Measurements from ENCODE around the gene ZNF519. TPM values are rescaled to one million over a fixed set of nuclear protein-coding genes. Genes with fewer than 3 reads are reported as not detected.

The ZNF519 gene
- total RNA-seq, 1 donor from 2014 or later: 5.2 TPM

- Mint-ChIP-seq H3K36me3 (ENCODE audit: unreplicated experiment) (peaks cover 26% of the 10 kb centered on the region), H3K27me3 (ENCODE audit: unreplicated experiment) (no peaks in the 10 kb centered on the region), H3K9me3 (ENCODE audit: unreplicated experiment) (peaks cover 46% of the 10 kb centered on the region), H3K4me1 (ENCODE audit: unreplicated experiment) (no peaks in the 10 kb centered on the region), H3K27ac (ENCODE audit: unreplicated experiment) (no peak overlapping the region), H3K4me3 (ENCODE audit: unreplicated experiment) (no peak overlapping the region)
- TF ChIP-seq CTCF (IDR thresholded peaks at IDR 0.05): no peak
- DNase-seq (ENCODE audit: extremely low spot score, unreplicated experiment): no peak
Measured at GRCh38 chr18:14104906-14105748, 27.1 kb downstream of the ZNF519 start.

GRCh38 chr18:14104201-14104600, 28.0 kb downstream of the ZNF519 start:
- Mint-ChIP-seq H3K9me3 (ENCODE audit: unreplicated experiment) (peaks cover 46% of the 10 kb centered on the region), H3K27me3 (ENCODE audit: unreplicated experiment) (no peaks in the 10 kb centered on the region)

GRCh38 chr18:14100503-14101286, 31.5 kb downstream of the ZNF519 start:
- no peaks in the 10 kb centered on the region for H3K27me3 Mint-ChIP-seq (ENCODE audit: unreplicated experiment)
- peaks cover 15% of the 10 kb centered on the region for H3K36me3 Mint-ChIP-seq (ENCODE audit: unreplicated experiment)
- no peak for DNase-seq (ENCODE audit: extremely low spot score, unreplicated experiment)
- TF ChIP-seq CTCF (IDR thresholded peaks at IDR 0.05): no peak
- no peak overlapping the region for H3K27ac Mint-ChIP-seq (ENCODE audit: unreplicated experiment)
- peaks cover 48% of the 10 kb centered on the region for H3K9me3 Mint-ChIP-seq (ENCODE audit: unreplicated experiment)
- H3K4me1 Mint-ChIP-seq (ENCODE audit: unreplicated experiment): no peaks in the 10 kb centered on the region
- no peak overlapping the region for H3K4me3 Mint-ChIP-seq (ENCODE audit: unreplicated experiment)

More at GRCh38 chr18:14104201-14104600, 28.0 kb downstream of the ZNF519 start:
- Mint-ChIP-seq H3K27ac (ENCODE audit: unreplicated experiment) (no peak overlapping the region), H3K4me1 (ENCODE audit: unreplicated experiment) (no peaks in the 10 kb centered on the region), H3K4me3 (ENCODE audit: unreplicated experiment) (no peak overlapping the region), H3K36me3 (ENCODE audit: unreplicated experiment) (peaks cover 25% of the 10 kb centered on the region)
- no peak for DNase-seq (ENCODE audit: extremely low spot score, unreplicated experiment)
- no peak for TF ChIP-seq CTCF (IDR thresholded peaks at IDR 0.05)

- no peak for DNase-seq (ENCODE audit: extremely low spot score, unreplicated experiment)
- Mint-ChIP-seq H3K9me3 (ENCODE audit: unreplicated experiment) (peaks cover 31% of the 10 kb centered on the region), H3K4me3 (ENCODE audit: unreplicated experiment) (no peak overlapping the region), H3K4me1 (ENCODE audit: unreplicated experiment) (no peaks in the 10 kb centered on the region), H3K27ac (ENCODE audit: unreplicated experiment) (no peak overlapping the region), H3K36me3 (ENCODE audit: unreplicated experiment) (peaks cover 7% of the 10 kb centered on the region), H3K27me3 (ENCODE audit: unreplicated experiment) (no peaks in the 10 kb centered on the region)
- no peak for TF ChIP-seq CTCF (IDR thresholded peaks at IDR 0.05)
Measured at GRCh38 chr18:14098428-14098827, 33.8 kb downstream of the ZNF519 start.

GRCh38 chr18:14097761-14098160, 34.5 kb downstream of the ZNF519 start:
- no peaks in the 10 kb centered on the region for H3K4me1 Mint-ChIP-seq (ENCODE audit: unreplicated experiment)
- no peak overlapping the region for H3K4me3 Mint-ChIP-seq (ENCODE audit: unreplicated experiment)
- DNase-seq (ENCODE audit: extremely low spot score, unreplicated experiment): no peak
- peaks cover 25% of the 10 kb centered on the region for H3K9me3 Mint-ChIP-seq (ENCODE audit: unreplicated experiment)
- peaks cover 7% of the 10 kb centered on the region for H3K36me3 Mint-ChIP-seq (ENCODE audit: unreplicated experiment)
- H3K27ac Mint-ChIP-seq (ENCODE audit: unreplicated experiment): no peak overlapping the region
- TF ChIP-seq CTCF (IDR thresholded peaks at IDR 0.05): no peak
- no peaks in the 10 kb centered on the region for H3K27me3 Mint-ChIP-seq (ENCODE audit: unreplicated experiment)
